ENCODE results near the gene PADI6.

PADI6 gene

GRCh38 chr1:17432412-17432811 lies 60.4 kb downstream of the PADI6 start:
- Mint-ChIP-seq H3K27ac (no peak overlapping the region), H3K4me3 (no peak overlapping the region), H3K4me1 (peaks cover 54% of the 10 kb centered on the region), H3K9me3 (no peaks in the 10 kb centered on the region), H3K36me3 (ENCODE audit: low read depth) (peaks cover 57% of the 10 kb centered on the region), H3K27me3 (ENCODE audit: low read depth, poor library complexity) (peaks cover 4% of the 10 kb centered on the region)
- TF ChIP-seq, protein P1, sequence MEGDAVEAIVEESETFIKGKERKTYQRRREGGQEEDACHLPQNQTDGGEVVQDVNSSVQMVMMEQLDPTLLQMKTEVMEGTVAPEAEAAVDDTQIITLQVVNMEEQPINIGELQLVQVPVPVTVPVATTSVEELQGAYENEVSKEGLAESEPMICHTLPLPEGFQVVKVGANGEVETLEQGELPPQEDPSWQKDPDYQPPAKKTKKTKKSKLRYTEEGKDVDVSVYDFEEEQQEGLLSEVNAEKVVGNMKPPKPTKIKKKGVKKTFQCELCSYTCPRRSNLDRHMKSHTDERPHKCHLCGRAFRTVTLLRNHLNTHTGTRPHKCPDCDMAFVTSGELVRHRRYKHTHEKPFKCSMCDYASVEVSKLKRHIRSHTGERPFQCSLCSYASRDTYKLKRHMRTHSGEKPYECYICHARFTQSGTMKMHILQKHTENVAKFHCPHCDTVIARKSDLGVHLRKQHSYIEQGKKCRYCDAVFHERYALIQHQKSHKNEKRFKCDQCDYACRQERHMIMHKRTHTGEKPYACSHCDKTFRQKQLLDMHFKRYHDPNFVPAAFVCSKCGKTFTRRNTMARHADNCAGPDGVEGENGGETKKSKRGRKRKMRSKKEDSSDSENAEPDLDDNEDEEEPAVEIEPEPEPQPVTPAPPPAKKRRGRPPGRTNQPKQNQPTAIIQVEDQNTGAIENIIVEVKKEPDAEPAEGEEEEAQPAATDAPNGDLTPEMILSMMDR (IDR thresholded peaks at IDR 0.05), result no peak
- no peak for DNase-seq

- H3K4me1 Mint-ChIP-seq, result peaks cover 54% of the 10 kb centered on the region
- no peaks in the 10 kb centered on the region for H3K9me3 Mint-ChIP-seq
- H3K36me3 Mint-ChIP-seq (ENCODE audit: low read depth), result peaks cover 57% of the 10 kb centered on the region
- no peak overlapping the region for H3K4me3 Mint-ChIP-seq
- H3K27ac Mint-ChIP-seq, result no peak overlapping the region
- DNase-seq, result no peak
- H3K27me3 Mint-ChIP-seq (ENCODE audit: low read depth, poor library complexity), result no peaks in the 10 kb centered on the region
- TF ChIP-seq, protein P1 (IDR thresholded peaks at IDR 0.05), result no peak
Measured at GRCh38 chr1:17433261-17433660, 61.3 kb downstream of the PADI6 start.

DNA sequence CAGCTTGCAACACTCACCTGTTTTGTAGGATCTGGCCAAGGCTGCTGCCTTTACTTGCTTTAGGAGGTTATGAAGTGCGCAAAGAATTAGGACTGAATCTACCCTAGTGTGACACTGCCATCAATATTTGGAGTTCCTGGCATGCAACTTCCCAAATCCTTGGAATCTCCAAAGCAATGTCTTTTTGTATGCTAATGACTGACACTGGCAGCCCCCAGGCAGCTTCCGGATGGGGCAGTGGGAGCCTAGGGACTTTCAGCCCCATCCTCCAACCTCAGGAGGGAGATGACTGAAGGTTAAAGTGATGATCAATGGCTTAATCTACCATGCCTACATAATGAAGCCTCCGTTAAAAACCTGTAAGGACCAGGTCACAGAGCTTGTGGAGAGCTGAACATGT lies 62.0 kb downstream of the PADI6 start:
- DNase-seq, result no peak
- Mint-ChIP-seq H3K36me3 (ENCODE audit: low read depth) (peaks cover 51% of the 10 kb centered on the region), H3K9me3 (no peaks in the 10 kb centered on the region), H3K27me3 (ENCODE audit: low read depth, poor library complexity) (no peaks in the 10 kb centered on the region), H3K4me1 (peaks cover 51% of the 10 kb centered on the region), H3K27ac (no peak overlapping the region), H3K4me3 (peak overlapping the region; percentile 32)
- TF ChIP-seq, protein P1 (IDR thresholded peaks at IDR 0.05), result no peak

DNA sequence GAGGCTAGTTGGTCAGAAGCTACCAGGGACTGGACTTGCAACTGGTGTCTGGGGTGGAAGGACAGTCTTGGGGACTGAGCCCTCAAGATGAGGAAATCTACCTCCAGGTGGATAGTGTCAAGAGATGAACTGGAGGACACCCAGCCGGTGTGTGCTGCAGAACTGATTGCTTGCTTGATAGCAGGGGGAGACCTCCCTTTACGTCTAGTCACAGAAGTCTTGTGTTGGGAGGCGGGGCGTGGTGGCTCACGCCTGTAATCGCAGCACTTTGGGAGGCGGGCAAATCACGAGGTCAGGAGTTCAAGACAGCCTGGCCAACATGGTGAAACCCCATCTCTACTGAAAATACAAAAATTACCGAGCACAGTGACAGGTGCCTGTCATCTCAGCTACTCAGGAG lies 62.6 kb downstream of the PADI6 start:
- TF ChIP-seq, protein P1 (IDR thresholded peaks at IDR 0.05), result no peak
- peaks cover 46% of the 10 kb centered on the region for H3K4me1 Mint-ChIP-seq
- no peak overlapping the region for H3K27ac Mint-ChIP-seq
- peaks cover 5% of the 10 kb centered on the region for H3K27me3 Mint-ChIP-seq (ENCODE audit: low read depth, poor library complexity)
- DNase-seq, result no peak
- no peaks in the 10 kb centered on the region for H3K9me3 Mint-ChIP-seq
- H3K4me3 Mint-ChIP-seq, result peak overlapping the region; percentile 40
- peaks cover 45% of the 10 kb centered on the region for H3K36me3 Mint-ChIP-seq (ENCODE audit: low read depth)

GRCh38 chr1:17436380-17437174 lies 64.6 kb downstream of the PADI6 start:
- peak overlapping the region; percentile 83 for H3K4me3 Mint-ChIP-seq
- TF ChIP-seq, protein P1 (IDR thresholded peaks at IDR 0.05), result no peak
- H3K27ac Mint-ChIP-seq, result peak overlapping the region; percentile 64
- H3K36me3 Mint-ChIP-seq (ENCODE audit: low read depth), result peaks cover 36% of the 10 kb centered on the region
- DNase-seq, result no peak
- H3K4me1 Mint-ChIP-seq, result peaks cover 55% of the 10 kb centered on the region
- H3K27me3 Mint-ChIP-seq (ENCODE audit: low read depth, poor library complexity), result peaks cover 24% of the 10 kb centered on the region
- H3K9me3 Mint-ChIP-seq, result no peaks in the 10 kb centered on the region

GRCh38 chr1:17437260-17437579 lies 65.2 kb downstream of the PADI6 start:
- Mint-ChIP-seq H3K9me3 (no peaks in the 10 kb centered on the region), H3K4me3 (peak overlapping the region; percentile 83), H3K36me3 (ENCODE audit: low read depth) (peaks cover 31% of the 10 kb centered on the region), H3K4me1 (peaks cover 55% of the 10 kb centered on the region), H3K27me3 (ENCODE audit: low read depth, poor library complexity) (peaks cover 30% of the 10 kb centered on the region), H3K27ac (peak overlapping the region; percentile 64)
- TF ChIP-seq, protein P1 (IDR thresholded peaks at IDR 0.05), result no peak
- no peak for DNase-seq

All from nephron progenitor cell (in vitro differentiated cells).